Liver (tissue), 3 donors: ENCODE data around the gene ITGBL1.

Source experiments
- EGR1 ChIP-seq, 2 donors: IDR thresholded peaks; 2 replicates each; pipeline ENCODE4 v1.6.1; 2016 to 2018; ENCODE audit warnings: antibody characterized with exemption in 2 of 2, low read depth in 2 of 2
- GABPA ChIP-seq, 2 donors: IDR thresholded peaks in 1 of 2; conservative IDR thresholded peaks in 1 of 2; 2 replicates each; pipeline ENCODE4 v1.6.1; 2016; ENCODE audit warnings: antibody characterized with exemption in 2 of 2, mild to moderate bottlenecking in 1 of 2, moderate library complexity in 1 of 2
- HNF4A ChIP-seq, 2 donors: conservative IDR thresholded peaks; 2 replicates each; pipeline ENCODE4 v1.6.1; 2016; ENCODE audit warnings: antibody characterized with exemption in 2 of 2, mild to moderate bottlenecking in 2 of 2
- JUND ChIP-seq, 2 donors: IDR thresholded peaks; 2 replicates each; pipeline ENCODE4 v1.6.1; 2016; ENCODE audit warnings: antibody characterized with exemption in 2 of 2
- RAD21 ChIP-seq, 2 donors: IDR thresholded peaks; 2 replicates each; pipeline ENCODE4 v1.6.1; 2016; ENCODE audit warnings: antibody characterized with exemption in 2 of 2, mild to moderate bottlenecking in 2 of 2
- RXRA ChIP-seq, 2 donors: IDR thresholded peaks; 2 replicates each; pipeline ENCODE4 v1.6.1; 2017 to 2018; ENCODE audit warnings: antibody characterized with exemption in 2 of 2, mild to moderate bottlenecking in 1 of 2
- SP1 ChIP-seq: IDR thresholded peaks from 2 replicates; pipeline ENCODE4 v1.6.1; 2018; ENCODE audit warnings: antibody characterized with exemption, mild to moderate bottlenecking
- TAF1 ChIP-seq: conservative IDR thresholded peaks from 2 replicates; pipeline ENCODE4 v1.6.1; 2016; ENCODE audit warnings: antibody characterized with exemption, mild to moderate bottlenecking
- TF ChIP-seq, protein P1 (sequence below): fragments of 150-350 bp; IDR thresholded peaks from 2 replicates; pipeline ENCODE4 v1.5.1; 2017; ENCODE audit warnings: improper control_type of control experiment, low read depth, low read length; ENCODE audit not compliant: missing input control
- TF ChIP-seq, protein P2 (sequence below): IDR thresholded peaks from 2 replicates; pipeline ENCODE4 v1.6.1; 2016; ENCODE audit warnings: antibody characterized with exemption, mild to moderate bottlenecking
- TF ChIP-seq, protein P3 (sequence below): IDR thresholded peaks from 2 replicates; pipeline ENCODE4 v1.6.1; 2016; ENCODE audit warnings: antibody characterized with exemption
- TF ChIP-seq, protein P4 (sequence below): IDR thresholded peaks from 2 replicates; pipeline ENCODE4 v1.6.1; 2016; ENCODE audit warnings: antibody characterized with exemption
- donor health status: healthy.
- donor health status: healthy.

DNA sequence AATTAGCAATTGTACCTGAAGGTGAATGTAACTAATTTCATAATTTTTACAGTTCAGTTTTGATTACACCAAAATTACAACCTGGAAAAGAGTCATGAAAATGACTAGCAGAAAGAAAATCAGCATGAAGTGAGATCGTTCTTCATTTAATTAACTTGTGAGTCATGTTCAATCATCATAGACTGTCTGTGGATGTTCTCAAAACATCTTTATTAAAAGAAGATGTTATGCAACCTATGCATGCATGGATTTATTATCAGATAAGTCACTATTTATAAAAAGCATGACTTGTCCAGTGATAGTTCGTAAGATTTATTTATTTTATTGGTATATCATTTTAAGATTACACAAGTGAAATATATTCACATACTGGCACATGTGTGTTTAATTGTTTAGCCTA, 245.9 kb downstream of the ITGBL1 start:
- TF ChIP-seq, protein P1, sequence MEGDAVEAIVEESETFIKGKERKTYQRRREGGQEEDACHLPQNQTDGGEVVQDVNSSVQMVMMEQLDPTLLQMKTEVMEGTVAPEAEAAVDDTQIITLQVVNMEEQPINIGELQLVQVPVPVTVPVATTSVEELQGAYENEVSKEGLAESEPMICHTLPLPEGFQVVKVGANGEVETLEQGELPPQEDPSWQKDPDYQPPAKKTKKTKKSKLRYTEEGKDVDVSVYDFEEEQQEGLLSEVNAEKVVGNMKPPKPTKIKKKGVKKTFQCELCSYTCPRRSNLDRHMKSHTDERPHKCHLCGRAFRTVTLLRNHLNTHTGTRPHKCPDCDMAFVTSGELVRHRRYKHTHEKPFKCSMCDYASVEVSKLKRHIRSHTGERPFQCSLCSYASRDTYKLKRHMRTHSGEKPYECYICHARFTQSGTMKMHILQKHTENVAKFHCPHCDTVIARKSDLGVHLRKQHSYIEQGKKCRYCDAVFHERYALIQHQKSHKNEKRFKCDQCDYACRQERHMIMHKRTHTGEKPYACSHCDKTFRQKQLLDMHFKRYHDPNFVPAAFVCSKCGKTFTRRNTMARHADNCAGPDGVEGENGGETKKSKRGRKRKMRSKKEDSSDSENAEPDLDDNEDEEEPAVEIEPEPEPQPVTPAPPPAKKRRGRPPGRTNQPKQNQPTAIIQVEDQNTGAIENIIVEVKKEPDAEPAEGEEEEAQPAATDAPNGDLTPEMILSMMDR = no peak
- TF ChIP-seq RAD21 (IDR thresholded peaks at IDR 0.05) (no peak), RXRA (IDR thresholded peaks at IDR 0.05) (no peak), JUND (IDR thresholded peaks at IDR 0.05) (no peak), HNF4A (conservative IDR thresholded peaks at IDR 0.05) (no peak), EGR1 (IDR thresholded peaks at IDR 0.05; ENCODE audit: low read depth in 2 of 2) (no peak), SP1 (no peak), TAF1 (no peak), GABPA (IDR thresholded peaks at IDR 0.05 in 1 of 2, conservative IDR thresholded peaks at IDR 0.05 in 1 of 2) (no peak)
- TF ChIP-seq, protein P2, sequence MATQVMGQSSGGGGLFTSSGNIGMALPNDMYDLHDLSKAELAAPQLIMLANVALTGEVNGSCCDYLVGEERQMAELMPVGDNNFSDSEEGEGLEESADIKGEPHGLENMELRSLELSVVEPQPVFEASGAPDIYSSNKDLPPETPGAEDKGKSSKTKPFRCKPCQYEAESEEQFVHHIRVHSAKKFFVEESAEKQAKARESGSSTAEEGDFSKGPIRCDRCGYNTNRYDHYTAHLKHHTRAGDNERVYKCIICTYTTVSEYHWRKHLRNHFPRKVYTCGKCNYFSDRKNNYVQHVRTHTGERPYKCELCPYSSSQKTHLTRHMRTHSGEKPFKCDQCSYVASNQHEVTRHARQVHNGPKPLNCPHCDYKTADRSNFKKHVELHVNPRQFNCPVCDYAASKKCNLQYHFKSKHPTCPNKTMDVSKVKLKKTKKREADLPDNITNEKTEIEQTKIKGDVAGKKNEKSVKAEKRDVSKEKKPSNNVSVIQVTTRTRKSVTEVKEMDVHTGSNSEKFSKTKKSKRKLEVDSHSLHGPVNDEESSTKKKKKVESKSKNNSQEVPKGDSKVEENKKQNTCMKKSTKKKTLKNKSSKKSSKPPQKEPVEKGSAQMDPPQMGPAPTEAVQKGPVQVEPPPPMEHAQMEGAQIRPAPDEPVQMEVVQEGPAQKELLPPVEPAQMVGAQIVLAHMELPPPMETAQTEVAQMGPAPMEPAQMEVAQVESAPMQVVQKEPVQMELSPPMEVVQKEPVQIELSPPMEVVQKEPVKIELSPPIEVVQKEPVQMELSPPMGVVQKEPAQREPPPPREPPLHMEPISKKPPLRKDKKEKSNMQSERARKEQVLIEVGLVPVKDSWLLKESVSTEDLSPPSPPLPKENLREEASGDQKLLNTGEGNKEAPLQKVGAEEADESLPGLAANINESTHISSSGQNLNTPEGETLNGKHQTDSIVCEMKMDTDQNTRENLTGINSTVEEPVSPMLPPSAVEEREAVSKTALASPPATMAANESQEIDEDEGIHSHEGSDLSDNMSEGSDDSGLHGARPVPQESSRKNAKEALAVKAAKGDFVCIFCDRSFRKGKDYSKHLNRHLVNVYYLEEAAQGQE = no peak
- TF ChIP-seq, protein P3, sequence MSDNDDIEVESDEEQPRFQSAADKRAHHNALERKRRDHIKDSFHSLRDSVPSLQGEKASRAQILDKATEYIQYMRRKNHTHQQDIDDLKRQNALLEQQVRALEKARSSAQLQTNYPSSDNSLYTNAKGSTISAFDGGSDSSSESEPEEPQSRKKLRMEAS = no peak
- TF ChIP-seq, protein P4, sequence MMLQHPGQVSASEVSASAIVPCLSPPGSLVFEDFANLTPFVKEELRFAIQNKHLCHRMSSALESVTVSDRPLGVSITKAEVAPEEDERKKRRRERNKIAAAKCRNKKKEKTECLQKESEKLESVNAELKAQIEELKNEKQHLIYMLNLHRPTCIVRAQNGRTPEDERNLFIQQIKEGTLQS = no peak
